Limb (tissue), 2 donors: ENCODE results near the gene OSBPL7.
"Not testable (repeated sequence)": the region's sequence is repeated elsewhere in the genome, so short reads cannot be mapped to it uniquely, and the experiment has no call there.

Experiments
- DNase-seq, 2 donors: peaks; one replicate each; pipeline ENCODE4 v3.0.0-alpha.2; 2016; ENCODE audit errors: extremely low spot score in 2 of 2

OSBPL7 gene

GRCh38 chr17:47773649-47774048, 47.9 kb downstream of the OSBPL7 start:
- not testable (repeated sequence) for DNase-seq

GRCh38 chr17:47763913-47764582, 57.5 kb downstream of the OSBPL7 start:
- no peak for DNase-seq

- no peak for DNase-seq
Measured at GRCh38 chr17:47762728-47763127, 58.9 kb downstream of the OSBPL7 start.

- DNase-seq, result no peak
Measured at GRCh38 chr17:47760409-47761140, 61.0 kb downstream of the OSBPL7 start.

GRCh38 chr17:47757386-47757785, 64.2 kb downstream of the OSBPL7 start:
- no peak for DNase-seq
